ENCODE data around the gene TBCK.
"Not testable (repeated sequence)": the region's sequence is repeated elsewhere in the genome, so short reads cannot be mapped to it uniquely, and the experiment has no call there.

The TBCK gene

DNA sequence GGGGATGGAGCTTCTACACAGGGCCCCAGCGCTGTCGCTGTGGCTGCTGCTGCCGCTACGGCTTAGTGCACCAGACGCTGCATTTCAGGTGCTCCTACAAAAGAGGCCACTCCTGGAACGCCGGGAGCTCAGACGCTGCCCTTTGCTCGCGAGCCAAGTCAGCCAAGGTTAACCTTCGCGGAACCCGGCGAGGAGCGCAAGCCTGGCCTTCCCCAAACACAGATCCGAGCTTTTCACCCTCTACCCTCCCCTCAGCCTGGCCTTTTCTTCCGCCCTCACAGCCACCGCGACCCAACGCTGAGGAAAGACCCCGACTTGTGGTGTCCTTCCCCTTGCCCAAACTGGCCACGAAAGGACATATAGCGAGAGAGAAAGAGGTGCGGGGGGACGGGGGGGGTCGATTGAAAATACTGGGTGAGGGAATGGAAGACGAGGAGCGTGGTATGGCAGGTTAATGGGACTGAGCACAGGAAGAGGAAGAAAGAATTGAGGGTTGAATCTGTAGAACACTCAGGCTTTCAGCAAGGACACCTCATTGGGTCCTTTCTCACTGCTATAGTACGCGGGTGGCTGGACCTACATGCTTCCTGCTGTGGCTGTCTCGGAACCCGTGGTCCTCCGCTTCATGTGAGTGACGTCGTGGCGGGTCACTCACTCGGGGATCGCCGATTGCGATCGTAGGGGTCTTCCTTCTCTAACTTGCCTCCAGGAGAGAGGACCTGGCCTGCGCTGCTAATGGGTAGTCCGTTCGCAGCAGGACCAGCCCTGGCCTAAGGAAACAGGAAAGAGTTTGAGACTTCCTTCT lies at the start of gene TBCK, which contains the start of gene AIMP1:
TSS of gene TBCK (minus strand) at position 242 of the 805 bp plus-strand sequence. CDS start 7,249 bp downstream, outside the sequence.
TSS of gene AIMP1 (plus strand) at position 583 of the 805 bp plus-strand sequence. CDS start 8,460 bp downstream, outside the sequence.
- DNase-seq = peak; percentile 91

DNA sequence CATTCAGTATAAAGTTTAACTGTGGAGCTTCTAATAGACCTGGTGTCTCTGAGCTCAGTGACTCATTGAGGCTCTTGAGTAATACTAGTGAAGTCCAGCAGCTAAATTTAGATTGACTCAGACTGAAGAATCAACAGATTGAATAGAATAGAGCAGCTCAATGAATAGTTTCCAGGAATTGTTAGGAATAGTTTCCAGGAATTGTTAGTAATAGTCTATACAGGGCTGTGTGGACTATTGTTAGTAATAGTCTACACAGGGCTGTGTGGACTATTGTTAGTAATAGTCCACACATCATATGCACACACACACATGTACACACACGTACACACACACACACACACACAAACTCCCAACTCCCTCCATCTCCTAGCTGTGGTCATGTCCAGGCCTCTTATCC lies 49.6 kb upstream of the TBCK start:
- no peak for DNase-seq

DNA sequence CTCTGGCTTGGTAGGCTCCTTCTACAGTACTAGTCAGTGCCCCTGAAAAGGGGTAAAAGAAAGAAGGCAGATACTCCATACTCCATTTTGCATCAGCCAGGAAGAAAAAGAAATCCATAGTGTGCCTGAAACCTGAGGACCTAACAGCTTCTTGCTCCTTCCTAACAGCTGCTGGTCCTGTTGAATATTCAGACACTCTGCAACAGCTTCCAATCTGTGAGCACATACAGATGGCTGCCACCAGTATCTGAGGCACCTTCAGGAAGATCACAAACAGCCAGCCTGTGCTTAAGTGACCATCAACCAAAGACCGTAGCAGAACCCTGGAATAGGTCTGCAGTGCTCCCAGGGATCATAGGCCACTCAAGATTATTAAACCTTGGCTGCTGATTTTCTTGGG lies 48.3 kb upstream of the TBCK start:
- DNase-seq = no peak

DNA sequence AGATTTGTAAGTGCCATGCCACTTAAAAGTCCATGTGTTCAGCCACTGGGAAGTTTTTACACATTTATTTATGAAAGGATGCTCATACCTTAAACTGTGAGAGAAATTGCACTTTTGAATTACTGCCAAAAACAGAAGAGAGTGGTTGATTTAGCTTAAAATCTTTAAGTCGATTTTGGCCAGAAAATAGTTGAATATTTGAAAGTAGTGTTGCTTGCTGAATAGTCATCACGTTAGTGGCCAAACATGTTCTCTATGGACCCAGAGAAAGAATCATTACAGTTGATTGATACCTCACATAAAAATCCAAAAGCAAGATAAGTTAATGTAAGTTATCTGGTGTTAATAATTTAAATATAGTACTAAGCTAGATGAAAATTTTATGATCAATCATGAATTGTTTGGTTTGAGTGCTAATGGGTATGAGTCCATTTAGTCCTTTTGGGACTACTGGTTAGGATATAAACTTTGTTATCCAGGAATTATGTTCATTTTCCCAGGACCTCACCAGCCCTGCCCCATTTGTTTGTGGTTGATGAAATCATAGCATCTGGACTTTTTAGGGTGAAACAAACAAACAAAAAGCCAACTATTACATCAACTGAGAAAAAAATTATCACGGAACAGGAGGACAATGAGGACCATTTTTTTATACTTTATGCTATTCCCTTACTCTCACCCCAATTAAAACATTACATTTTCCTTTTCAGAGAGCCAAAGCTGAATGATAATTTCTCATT lies 46.2 kb upstream of the TBCK start:
- no peak for DNase-seq

DNA sequence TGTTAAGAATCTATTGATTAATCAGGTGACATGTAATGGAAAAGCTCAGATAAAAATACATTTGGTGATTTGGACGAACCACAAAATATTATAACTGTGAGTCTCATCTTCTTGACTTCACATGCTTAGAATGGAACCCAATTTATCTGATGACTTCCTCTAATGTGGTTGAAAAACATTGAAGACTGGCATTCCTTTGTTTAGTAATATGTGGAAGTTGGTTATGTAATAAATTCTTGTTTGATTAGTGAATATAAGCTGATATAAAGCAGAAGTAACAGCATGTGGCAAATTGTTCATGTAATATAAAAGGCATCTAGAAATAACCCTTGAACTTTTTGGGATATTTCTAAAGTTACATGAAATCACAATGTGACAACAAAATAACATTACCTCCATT lies 42.9 kb upstream of the TBCK start:
- DNase-seq = no peak

DNA sequence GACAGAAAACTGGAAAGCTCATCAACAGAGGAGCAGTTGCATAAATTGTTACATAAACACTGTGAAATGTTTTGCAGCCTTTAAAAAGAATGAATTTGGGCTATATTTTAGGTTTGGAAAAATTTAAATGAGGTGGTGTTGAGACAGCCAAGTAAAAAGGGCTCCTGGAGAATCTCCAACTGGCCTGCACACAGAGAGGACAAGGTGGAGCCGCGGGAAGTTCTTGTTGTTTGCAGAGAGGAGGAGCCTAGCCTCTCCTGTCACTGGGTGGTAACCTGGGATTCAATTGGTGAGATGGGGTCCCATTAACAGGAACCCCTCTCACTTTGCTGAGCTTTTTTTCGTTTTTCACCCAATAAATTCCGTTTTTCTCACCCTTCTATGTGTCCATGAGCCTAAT lies 39.2 kb upstream of the TBCK start:
- DNase-seq = no peak

DNA sequence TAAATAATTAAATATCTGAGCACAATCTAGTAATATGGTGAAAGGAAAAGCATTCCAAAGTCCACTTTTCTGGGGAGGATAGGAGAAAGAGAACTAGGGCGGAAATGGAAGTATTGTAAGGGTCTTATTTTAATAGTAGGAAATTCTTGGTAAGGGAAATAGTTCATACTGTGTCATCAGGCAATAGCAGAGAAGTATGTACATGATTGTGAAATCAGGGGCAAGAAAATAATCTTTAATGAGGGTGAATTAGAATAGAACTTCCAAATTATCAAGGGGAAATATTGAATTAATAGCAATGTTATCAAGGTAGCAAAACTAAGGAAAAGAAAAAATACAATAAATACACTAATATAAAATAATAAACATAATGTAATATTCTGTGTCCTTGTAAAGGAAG lies 37.8 kb upstream of the TBCK start:
- DNase-seq = no peak

DNA sequence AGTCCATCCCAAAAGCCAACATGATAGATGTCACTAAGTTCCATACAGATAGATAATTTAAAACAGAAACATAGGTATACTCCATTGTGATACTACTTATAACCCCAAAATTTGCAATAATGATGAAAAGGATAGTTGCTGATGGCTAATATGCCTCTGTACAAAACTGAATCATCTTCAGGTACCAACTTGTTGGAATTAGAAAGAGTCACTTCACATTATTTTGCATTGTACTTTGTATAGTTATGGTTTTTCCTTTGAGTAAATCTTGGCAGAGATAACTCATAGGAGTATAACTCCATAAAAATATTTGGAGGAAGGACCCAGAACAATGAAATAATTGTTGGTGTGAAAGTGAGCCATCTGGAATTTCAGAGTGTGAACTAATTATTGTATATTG lies 35.0 kb upstream of the TBCK start:
- no peak for DNase-seq

DNA sequence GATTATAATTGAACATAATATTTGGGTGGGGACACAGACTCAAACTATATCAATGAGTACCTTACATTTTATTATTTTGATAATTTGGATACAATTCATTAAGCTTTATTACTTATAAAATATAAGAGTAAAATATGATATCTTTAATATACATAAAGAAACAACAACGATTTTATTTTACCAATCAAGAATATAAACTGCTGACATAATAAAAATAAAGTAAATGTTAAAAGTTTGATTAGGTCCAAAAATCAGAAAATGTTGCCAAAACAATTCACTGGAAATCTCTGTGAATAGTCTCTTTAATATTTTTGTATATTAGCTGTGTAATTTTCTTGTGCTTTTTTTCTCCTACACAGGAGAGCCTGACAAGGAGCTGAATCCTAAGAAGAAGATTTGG lies 31.2 kb upstream of the TBCK start:
- no peak for DNase-seq

DNA sequence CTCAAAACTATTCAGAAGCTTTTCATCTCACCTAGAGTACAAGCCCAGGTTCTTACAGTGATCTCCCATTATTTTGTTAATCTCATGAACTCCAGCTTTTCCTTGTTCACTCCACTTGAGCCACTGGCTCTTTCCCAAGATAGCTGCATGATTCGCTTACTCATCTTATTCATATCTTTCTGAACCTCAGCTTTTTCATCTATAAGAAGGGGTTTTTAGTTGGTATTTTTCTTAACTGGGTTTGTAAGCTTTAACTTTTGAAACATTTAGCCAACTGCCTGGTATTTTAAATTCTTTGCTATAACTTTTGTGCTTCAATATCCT lies 28.6 kb upstream of the TBCK start:
- no peak for DNase-seq

DNA sequence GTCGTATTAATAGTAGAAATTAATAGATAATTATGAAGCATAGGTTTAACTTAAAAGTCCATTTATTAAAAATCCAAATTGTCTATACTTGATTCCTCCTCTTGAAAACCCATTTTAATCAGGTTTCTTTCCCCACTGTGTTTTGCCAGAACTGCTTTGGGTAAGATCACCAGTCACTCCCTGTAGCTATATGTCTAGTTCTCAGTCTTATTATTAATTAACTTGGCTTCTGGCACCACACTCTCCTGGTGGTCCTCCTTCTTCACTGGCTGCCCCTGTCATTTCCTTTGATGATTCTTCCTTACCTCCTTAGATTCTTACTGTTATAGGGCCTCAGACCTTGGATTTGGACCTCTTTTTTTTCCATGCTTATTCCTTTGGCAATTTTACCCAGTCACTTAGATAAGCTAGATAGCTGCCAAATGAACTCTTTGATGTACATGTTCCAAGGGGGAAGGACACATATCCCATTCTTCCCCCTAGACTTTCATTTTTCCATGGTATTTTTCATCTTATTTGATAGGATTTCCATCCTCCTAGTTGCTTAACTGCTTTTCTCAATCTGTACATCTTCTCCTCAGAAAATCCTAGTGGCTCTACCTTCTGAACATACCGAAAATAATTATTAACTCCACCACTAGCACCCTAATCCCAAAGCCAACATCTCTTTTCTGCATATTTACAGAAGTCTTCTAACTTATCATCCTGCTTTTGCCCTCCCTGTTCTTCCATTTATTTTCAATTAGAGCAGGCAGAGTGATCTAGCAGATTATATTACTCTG lies 28.0 kb upstream of the TBCK start:
- no peak for DNase-seq

DNA sequence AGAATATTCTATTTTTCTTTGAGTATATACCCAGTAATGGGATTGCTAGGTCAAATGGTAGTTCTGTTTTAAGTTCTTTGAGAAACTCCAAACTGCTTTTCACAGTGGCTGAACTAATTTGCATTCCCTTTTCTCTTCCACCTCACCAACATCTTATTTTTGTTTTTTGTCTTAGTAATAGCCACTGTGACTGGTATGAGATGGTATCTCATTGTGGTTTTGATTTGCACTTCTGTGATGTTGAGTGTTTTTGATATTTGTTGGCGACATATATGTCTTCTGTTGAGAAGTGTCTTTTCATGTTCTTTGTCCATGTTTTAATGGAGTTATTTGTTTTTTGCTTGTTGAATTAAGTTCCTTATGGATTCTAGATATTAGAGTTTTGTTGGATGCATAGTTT lies 24.8 kb upstream of the TBCK start:
- peak; percentile 4 for DNase-seq

DNA sequence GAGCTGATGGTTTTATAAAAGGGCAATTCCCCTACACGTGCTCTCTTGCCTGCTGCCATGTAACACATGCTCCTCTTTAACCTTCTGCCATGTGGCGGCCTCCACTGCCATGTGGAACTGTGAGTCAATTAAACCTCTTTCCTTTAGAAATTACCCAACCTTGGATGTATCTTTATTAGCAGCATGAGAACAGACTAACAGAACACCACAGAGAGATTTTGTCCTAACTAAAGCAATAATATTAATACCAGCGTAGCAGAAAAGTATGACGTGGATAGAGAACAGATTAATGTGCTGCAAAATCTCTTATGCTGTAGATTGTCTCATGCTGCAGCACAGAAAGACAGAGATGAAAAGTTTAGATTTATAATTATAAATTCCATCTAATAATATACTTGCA lies 23.4 kb upstream of the TBCK start:
- no peak for DNase-seq

DNA sequence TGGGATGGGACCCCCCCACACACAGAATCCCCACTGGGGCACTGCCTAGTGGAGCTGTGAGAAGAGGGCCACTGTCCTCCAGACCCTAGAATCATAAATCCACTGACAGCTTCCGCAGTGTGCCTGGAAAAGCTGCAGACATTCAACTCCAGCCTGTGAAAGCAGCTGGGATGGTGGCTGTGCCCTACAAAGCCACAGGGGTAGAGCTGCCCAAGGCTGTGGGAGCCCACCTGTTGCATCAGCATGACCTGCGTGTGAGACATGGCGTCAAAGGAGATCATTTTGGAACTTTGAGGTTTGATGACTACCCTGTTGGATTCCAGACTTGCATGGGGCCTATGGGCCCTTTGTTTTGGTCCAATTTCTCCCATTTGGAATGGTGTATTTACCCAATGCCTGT lies 22.7 kb upstream of the TBCK start:
- DNase-seq = no peak

DNA sequence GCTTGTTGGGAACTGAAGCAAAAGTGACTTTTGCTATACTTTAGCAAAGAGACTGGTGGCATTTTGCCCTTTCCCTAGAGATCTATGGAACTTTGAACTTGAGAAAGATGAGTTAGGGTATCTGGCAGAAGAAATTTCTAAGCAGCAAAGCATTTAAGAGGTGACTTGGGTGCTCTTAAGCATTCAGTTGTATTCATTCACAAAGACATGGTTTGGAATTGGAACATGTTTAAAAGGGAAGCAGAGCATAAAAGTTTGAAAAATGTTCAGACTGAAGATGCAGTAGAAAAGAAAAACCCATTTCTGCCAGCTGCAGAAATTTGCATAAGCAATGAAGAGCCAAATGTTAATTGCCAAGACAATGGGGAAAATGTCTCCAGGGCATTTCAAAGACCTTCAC lies 21.9 kb upstream of the TBCK start:
- no peak for DNase-seq

DNA sequence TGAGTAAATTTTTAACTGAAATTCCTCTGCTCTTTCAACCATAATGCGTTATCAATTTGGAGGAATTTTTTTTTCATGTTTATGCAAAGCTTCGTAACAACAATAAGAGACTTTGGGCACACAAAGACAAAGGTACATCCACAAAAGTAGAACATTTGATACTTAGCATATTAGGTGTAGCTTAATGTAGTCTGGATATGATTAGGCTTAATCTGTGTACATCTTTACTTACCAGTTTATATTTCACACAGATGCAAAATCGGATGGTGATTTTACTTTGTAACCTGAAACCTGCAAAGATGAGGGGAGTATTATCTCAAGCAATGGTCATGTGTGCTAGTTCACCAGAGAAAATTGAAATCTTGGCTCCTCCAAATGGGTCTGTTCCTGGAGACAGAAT lies 20.6 kb upstream of the TBCK start:
- DNase-seq = no peak

DNA sequence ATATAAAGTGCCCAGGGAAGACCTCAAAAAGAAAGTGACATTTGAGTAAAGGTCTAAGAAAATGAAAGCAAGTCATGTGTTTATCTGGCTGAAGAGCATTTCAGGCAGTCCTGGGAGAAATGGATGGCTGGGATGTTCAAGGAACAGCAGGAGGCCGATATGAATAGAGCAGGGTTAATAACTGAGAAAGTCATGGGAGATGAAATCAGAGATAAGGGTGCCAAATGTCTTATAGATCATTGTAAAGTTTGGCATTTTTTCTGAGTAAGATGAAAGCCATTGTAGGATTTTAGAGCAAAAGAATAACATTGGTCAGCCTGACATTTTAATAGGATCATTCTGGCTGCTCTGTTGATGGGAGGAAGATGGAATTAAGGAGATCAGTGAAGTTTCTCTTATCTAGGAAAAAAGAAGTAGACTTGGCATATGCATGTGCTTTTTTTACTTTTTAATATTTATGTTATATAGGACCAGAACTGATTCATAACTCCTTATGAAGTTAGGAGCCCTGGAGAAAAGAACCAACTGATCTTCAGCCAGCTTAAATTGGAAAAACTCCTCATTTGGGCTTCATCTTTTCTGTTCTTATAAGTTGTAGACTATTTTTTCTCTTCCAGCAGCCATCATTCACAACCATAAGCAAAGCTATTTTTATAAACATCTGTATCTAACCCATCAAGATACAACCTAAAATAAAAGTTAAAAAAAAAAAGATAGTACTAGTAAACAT lies 18.9 kb upstream of the TBCK start:
- no peak for DNase-seq

DNA sequence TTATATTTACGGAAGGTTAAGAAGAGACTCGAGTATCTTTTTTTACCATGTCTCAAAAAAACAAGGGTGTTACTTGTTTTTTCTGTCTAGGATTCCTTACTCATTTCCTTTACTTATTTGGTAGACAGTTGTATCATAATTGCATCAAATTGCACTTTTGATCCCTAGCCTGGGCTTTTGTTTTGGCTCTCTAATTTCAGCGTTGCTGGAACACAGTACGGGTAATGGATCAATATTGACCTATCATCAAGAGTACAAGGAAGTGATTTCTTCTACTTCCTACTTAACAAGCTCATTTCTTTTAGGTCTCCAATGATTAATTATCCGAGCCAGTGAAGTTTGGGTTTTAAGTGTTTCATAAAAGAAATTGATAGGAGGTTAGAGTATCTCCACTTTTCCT lies 17.2 kb upstream of the TBCK start:
- no peak for DNase-seq

DNA sequence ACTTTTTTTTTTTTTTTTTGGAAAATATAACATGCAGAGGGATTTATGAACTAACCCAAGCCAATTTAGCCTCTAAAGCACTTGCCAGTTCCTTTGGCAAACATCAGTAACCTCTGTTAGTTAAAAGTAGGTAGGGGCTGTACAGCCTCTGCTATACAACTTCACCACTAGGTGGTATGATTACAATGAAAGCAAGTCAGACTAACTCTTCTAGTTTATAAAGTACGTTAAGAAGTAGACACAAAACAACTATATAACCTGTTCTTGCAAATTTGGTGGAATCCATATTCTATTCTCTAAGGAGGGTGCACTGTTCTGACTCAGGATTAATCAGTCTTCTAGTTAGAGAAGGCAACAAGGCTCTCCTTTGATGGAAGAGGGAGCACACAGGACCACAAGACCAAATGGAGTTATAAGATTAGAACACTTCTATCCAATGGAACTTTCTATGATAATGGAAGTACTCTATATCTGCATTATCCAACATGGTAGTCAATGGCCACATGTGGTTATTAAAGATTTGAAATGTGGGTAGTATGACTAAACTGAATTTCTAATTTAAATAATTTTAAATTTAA lies 13.1 kb upstream of the TBCK start:
- peak; percentile 31 for DNase-seq

DNA sequence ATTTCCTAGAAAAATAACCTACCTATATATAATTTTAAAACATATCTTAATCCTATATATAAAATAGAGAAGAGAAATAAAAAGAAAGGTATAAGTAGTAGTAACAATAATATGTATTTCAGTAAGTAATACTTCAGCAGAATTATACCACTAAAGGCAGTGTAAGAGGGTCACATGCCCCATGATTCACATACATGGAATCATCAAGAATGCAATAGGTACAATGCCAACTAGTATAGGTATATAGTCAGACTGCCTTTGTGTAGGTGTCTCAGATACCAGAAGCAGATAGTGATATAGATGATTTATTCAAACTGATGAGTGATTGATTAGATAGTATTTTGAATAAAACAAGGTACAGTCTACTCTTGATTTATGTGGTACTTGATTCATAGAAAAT lies 9.8 kb upstream of the TBCK start:
- no peak for DNase-seq

DNA sequence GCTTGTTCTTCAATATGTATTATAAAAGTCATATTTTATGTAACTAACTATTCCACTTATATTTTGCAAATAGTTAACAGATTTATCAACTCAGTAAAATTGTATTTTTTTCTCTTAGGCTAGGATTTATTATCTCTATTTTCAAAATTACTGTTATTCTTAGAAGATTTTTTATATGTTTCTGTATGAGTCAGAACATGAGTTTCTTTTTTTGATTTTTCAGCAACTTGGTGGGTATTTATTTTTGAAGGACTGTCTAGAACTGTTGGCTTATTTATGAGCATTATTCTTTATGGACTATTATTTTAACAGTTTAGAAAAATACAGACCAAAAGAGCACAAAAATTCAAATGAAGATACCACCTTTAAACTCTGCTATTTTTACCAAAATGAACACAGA lies 7.1 kb upstream of the TBCK start:
- DNase-seq = no peak

DNA sequence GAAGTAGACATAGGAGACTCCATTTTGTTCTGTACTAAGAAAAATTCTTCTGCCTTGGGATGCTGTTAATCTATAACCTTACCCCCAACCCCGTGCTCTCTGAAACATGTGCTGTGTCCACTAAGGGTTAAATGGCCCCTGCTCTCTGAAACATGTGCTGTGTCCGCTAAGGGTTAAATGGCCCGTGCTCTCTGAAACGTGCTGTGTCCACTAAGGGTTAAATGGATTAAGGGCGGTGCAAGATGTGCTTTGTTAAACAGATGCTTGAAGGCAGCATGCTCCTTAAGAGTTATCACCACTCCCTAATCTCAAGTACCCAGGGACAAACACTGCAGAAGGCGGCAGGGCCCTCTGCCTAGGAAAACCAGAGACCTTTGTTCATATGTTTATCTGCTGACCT lies 5.8 kb upstream of the TBCK start:
- DNase-seq = not testable (repeated sequence)

DNA sequence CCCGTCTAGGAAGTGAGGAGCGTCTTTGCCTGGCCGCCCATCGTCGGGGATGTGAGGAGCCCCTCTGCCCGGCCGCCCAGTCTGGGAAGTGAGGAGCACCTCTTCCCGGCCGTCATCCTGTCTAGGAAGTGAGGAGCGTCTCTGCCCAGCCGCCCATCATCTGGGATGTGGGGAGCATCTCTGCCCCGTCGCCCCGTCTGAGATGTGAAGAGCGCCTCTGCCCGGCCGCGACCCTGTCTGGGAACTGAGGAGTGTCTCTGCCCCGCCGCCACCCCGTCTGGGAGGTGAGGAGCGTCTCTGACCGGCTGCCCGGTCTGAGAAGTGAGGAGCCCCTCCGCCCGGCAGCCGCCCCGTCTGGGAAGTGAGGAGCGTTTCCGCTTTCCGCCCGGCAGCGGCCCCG lies 5.2 kb upstream of the TBCK start:
- DNase-seq = not testable (repeated sequence)
